IMR-90 (cell line): Measurements from ENCODE around the gene ZFPM1. TPM values are rescaled to one million over a fixed set of nuclear protein-coding genes. Genes with fewer than 3 reads are reported as not detected.
A peak's percentile ranks its signal among the peaks of the same experiment; 100 is the strongest.

Experiments used
- ATAC-seq: fragments of 200-7000 bp; cut with Tn5 transposase; 2 replicates; pipeline ENCODE4 v1.9.1; 2020; ENCODE audit warnings: low read depth, mild to moderate bottlenecking, moderate library complexity
- BruUV-seq: library from RNA; stranded (reverse); fragments of 400-500 nt; replicated peaks from 2 replicates; lab custom pipeline; 2021; lab: Mats Ljungman, UMichigan
- CTCF ChIA-PET: fragments of 300-600 bp; formaldehyde crosslinking; extraction: SDS; loops from one replicate; lab custom pipeline; 2021; ENCODE audit warnings: antibody characterized with exemption; lab: Yijun Ruan, JAX
- POLR2A ChIA-PET: fragments of 300-600 bp; sonication (Branson Sonifier 250); formaldehyde crosslinking; loops from one replicate; lab custom pipeline; 2022; ENCODE audit warnings: antibody characterized with exemption; ENCODE audit not compliant: unreplicated experiment; lab: Charles Lee
- DNase-seq: peaks from one replicate; pipeline ENCODE4 v3.0.0; 2013
- H2AFZ ChIP-seq: replicated peaks from 2 replicates; pipeline ENCODE3; 2013; ENCODE audit warnings: low read length, mild to moderate bottlenecking; ENCODE audit not compliant: poor library complexity
- H2AK5ac ChIP-seq: 2 replicates; pipeline ENCODE4 v1.6.1; 2013; ENCODE audit warnings: low read depth, low read length, inconsistent platforms
- H2AK9ac ChIP-seq: replicated peaks from 2 replicates; pipeline ENCODE3; 2013; ENCODE audit warnings: mild to moderate bottlenecking, low read depth, low read length, moderate library complexity; ENCODE audit not compliant: poor library complexity
- H2BK120ac ChIP-seq: 2 replicates; pipeline ENCODE4 v1.6.1; 2013; ENCODE audit warnings: low read depth, low read length, inconsistent platforms
- H2BK15ac ChIP-seq: 3 replicates; pipeline ENCODE4 v1.6.1; 2013; ENCODE audit warnings: low read depth, low read length, inconsistent platforms
- H2BK20ac ChIP-seq: 2 replicates; pipeline ENCODE4 v1.6.1; 2013; ENCODE audit warnings: low read depth, mild to moderate bottlenecking, inconsistent platforms, low read length, moderate library complexity
- H2BK5ac ChIP-seq: 2 replicates; pipeline ENCODE4 v1.6.1; 2013; ENCODE audit warnings: mild to moderate bottlenecking, low read depth, low read length, inconsistent platforms; ENCODE audit not compliant: poor library complexity, severe bottlenecking
- H3K14ac ChIP-seq: replicated peaks from 2 replicates; pipeline ENCODE4 v1.6.1; 2013; ENCODE audit warnings: low read depth, low read length, inconsistent platforms
- H3K18ac ChIP-seq: 2 replicates; pipeline ENCODE4 v1.6.1; 2013; ENCODE audit warnings: low read depth, low read length, control low read depth
- H3K23ac ChIP-seq: 2 replicates; pipeline ENCODE4 v1.6.1; 2013; ENCODE audit warnings: low read depth, low read length, inconsistent platforms
- H3K27ac ChIP-seq: 2 replicates; pipeline ENCODE4 v1.5.1; 2013; ENCODE audit warnings: mild to moderate bottlenecking, control low read depth, low read length; ENCODE audit not compliant: insufficient read depth
- H3K27me3 ChIP-seq: 2 replicates; pipeline ENCODE4 v1.6.1; 2013; ENCODE audit warnings: low read length; ENCODE audit not compliant: control insufficient read depth, insufficient read depth
- H3K36me3 ChIP-seq: 2 replicates; pipeline ENCODE4 v1.6.1; 2013; ENCODE audit warnings: low read length, mixed read lengths; ENCODE audit not compliant: control insufficient read depth, insufficient read depth
- H3K4ac ChIP-seq: 2 replicates; pipeline ENCODE4 v1.6.1; 2013; ENCODE audit warnings: low read depth, low read length, inconsistent platforms
- H3K4me1 ChIP-seq: 2 replicates; pipeline ENCODE4 v1.6.1; 2013; ENCODE audit warnings: low read length, mixed read lengths; ENCODE audit not compliant: control insufficient read depth, insufficient read depth
- H3K4me2 ChIP-seq: 2 replicates; pipeline ENCODE4 v1.6.1; 2013; ENCODE audit warnings: low read depth, mild to moderate bottlenecking, control low read depth, low read length, moderate library complexity
- H3K4me3 ChIP-seq: 2 replicates; pipeline ENCODE4 v1.5.1; 2013; ENCODE audit warnings: low read depth, mild to moderate bottlenecking, control low read depth, low read length, moderate library complexity; ENCODE audit not compliant: insufficient read depth
- H3K56ac ChIP-seq: 2 replicates; pipeline ENCODE4 v1.6.1; 2013; ENCODE audit warnings: low read length, inconsistent platforms; ENCODE audit not compliant: insufficient read depth; ENCODE audit errors: extremely low read depth
- H3K79me1 ChIP-seq, 2 experiments: 2 replicates each; pipeline ENCODE4 v1.6.1; 2013; ENCODE audit warnings: low read length in 2 of 2, inconsistent platforms in 1 of 2, low read depth in 1 of 2
- H3K9ac ChIP-seq: 2 replicates; pipeline ENCODE4 v1.6.1; 2013; ENCODE audit warnings: low read depth, low read length, control low read depth
- H3K9me1 ChIP-seq: 2 replicates; pipeline ENCODE4 v1.6.1; 2013; ENCODE audit warnings: low read length, inconsistent platforms; ENCODE audit not compliant: insufficient read depth
- H3K9me3 ChIP-seq: 2 replicates; pipeline ENCODE4 v1.6.1; 2013; ENCODE audit warnings: low read length; ENCODE audit not compliant: control insufficient read depth, insufficient read depth
- H4K20me1 ChIP-seq: 2 replicates; pipeline ENCODE4 v1.6.1; 2013; ENCODE audit warnings: low read length, inconsistent platforms; ENCODE audit not compliant: insufficient read depth
- H4K5ac ChIP-seq: 2 replicates; pipeline ENCODE4 v1.6.1; 2013; ENCODE audit warnings: mild to moderate bottlenecking, low read depth, low read length, control low read depth
- H4K8ac ChIP-seq, 2 experiments: 2 replicates each; pipeline ENCODE4 v1.6.1; 2013; ENCODE audit warnings: low read depth in 2 of 2, low read length in 2 of 2, control low read depth in 1 of 2, inconsistent platforms in 1 of 2
- H4K91ac ChIP-seq: 2 replicates; pipeline ENCODE4 v1.6.1; 2013; ENCODE audit warnings: low read depth, low read length, inconsistent platforms; ENCODE audit not compliant: insufficient read depth
- BHLHE40 ChIP-seq: fragments of 150-350 bp; IDR thresholded peaks from 2 replicates; pipeline ENCODE4 v1.6.1; 2016; ENCODE audit warnings: mild to moderate bottlenecking, low read depth, low read length
- CHD1 ChIP-seq: IDR thresholded peaks from 2 replicates; pipeline ENCODE4 v1.6.1; 2012; ENCODE audit warnings: low read depth, low read length, improper control_type of control experiment
- MAFK ChIP-seq: IDR thresholded peaks from 2 replicates; pipeline ENCODE4 v1.6.1; 2012; ENCODE audit warnings: low read depth, low read length, improper control_type of control experiment
- MAZ ChIP-seq: IDR thresholded peaks from 2 replicates; pipeline ENCODE4 v1.6.1; 2012; ENCODE audit warnings: low read depth, mild to moderate bottlenecking, low read length, improper control_type of control experiment, moderate library complexity, borderline replicate concordance
- MXI1 ChIP-seq: IDR thresholded peaks from 2 replicates; pipeline ENCODE4 v1.6.1; 2012; ENCODE audit warnings: low read depth, mild to moderate bottlenecking, low read length, moderate library complexity, borderline replicate concordance
- RAD21 ChIP-seq: IDR thresholded peaks from 2 replicates; pipeline ENCODE4 v1.6.1; 2012; ENCODE audit warnings: low read length, improper control_type of control experiment
- RCOR1 ChIP-seq: IDR thresholded peaks from 2 replicates; pipeline ENCODE4 v1.6.1; 2012; ENCODE audit warnings: mild to moderate bottlenecking, low read length, improper control_type of control experiment; ENCODE audit not compliant: insufficient replicate concordance
- RFX5 ChIP-seq: IDR thresholded peaks from 2 replicates; pipeline ENCODE4 v1.8.0; 2012; ENCODE audit warnings: low read depth, mild to moderate bottlenecking, low read length, moderate library complexity
- SMC3 ChIP-seq: fragments of 150-350 bp; IDR thresholded peaks from 2 replicates; pipeline ENCODE4 v1.6.1; 2016; ENCODE audit warnings: low read depth, mild to moderate bottlenecking, antibody characterized with exemption, low read length, moderate library complexity
- WGBS, 2 experiments: methylation state at CpG; one replicate each; pipeline versions ENCODE4 v1.1.5 to v1.1.7; 2013; ENCODE audit warnings: missing lambda C conversion rate in 2 of 2; ENCODE audit not compliant: insufficient read length in 1 of 2; ENCODE audit errors: extremely low coverage in 2 of 2; 5-methylcytosine and 5-hydroxymethylcytosine counted together
- dilution Hi-C: fragments of 300-500 bp; cut with HindIII; formaldehyde crosslinking; loops from one replicate; pipeline ENCODE4 v1.14.3; 2018; ENCODE audit warnings: low sequenced_read_pairs; ENCODE audit not compliant: unreplicated experiment
- in situ Hi-C: fragments of 300-500 bp; cut with MboI; formaldehyde crosslinking; loops from 3 replicates; pipeline ENCODE4 v1.14.3; 2019; ENCODE audit warnings: low sequenced_read_pairs, inconsistent platforms, mixed read lengths
- intact Hi-C: fragments of 100-400 bp; cut with micrococcal nuclease; formaldehyde crosslinking; loops from 2 replicates; pipeline ENCODE4 v1.10.0; 2022
- polyA plus RNA-seq, 3 experiments: library from polyadenylated mRNA; depleted of rRNA; stranded (reverse); fragments of >200 nt; gene quantifications; 2 replicates each; pipeline ENCODE4 v1.2.3, GENCODE V29; 2012; ENCODE audit warnings: low replicate concordance in 1 of 3
- total RNA-seq: library from RNA; depleted of rRNA; stranded (reverse); fragments of >200 nt; gene quantifications from 2 replicates; pipeline ENCODE4 v1.2.3, GENCODE V29; 2012
- TF ChIP-seq, protein P1 (sequence below): fragments of 150-350 bp; IDR thresholded peaks from 2 replicates; pipeline ENCODE4 v1.6.1; 2016; ENCODE audit warnings: low read depth, mild to moderate bottlenecking, low read length, moderate library complexity, borderline replicate concordance
- TF ChIP-seq, protein P2 (sequence below): conservative IDR thresholded peaks from 2 replicates; pipeline ENCODE4 v1.5.1; 2012; ENCODE audit warnings: mild to moderate bottlenecking, low read depth, low read length, improper control_type of control experiment

Gene ZFPM1
- total and polyA plus RNA-seq, 2 of the 4 experiments (the other 2 are of a cell fraction): 0.36 to 1.1 TPM

- H3K79me1 ChIP-seq: peaks cover 23 to 52% of the 10 kb centered on the region in 2 experiments
- H3K4me1 ChIP-seq: peaks cover 17% of the 10 kb centered on the region
- intact Hi-C loops (loop anchor here (2.0 kb wide), 1 partner anchor 47 kb away; no protein-coding TSS in a partner anchor), in situ Hi-C loops (no loop called here), dilution Hi-C loops (no loop called here)
- peak overlapping the region; percentile 34; the same call in 1 of the 2 replicates for H3K14ac ChIP-seq
- no peak overlapping the region; the same call in 2 of the 3 replicates for H2BK15ac ChIP-seq
- peak overlapping the region in 1 of 2 experiments; percentile 47; a peak in 2 of 4 replicates for H4K8ac ChIP-seq
- peak overlapping the region; percentile 90 for H2AK9ac ChIP-seq
- H3K56ac ChIP-seq: peak overlapping the region; percentile 3; the same call in 1 of the 2 replicates
- 8% methylated on average over 20 of the region's 68 CpGs; no CpG with 5 or more reads in 1 of the 2 experiments for WGBS, 2 experiments
- H3K9me3 ChIP-seq: no peaks in the 10 kb centered on the region
- no peaks in the 10 kb centered on the region for H3K36me3 ChIP-seq
- H2BK20ac ChIP-seq: no peak overlapping the region
- ChIA-PET POLR2A (no interaction called here), CTCF (no interaction called here)
- peak overlapping the region; percentile 89 for H3K4me2 ChIP-seq
- peak overlapping the region; percentile 55 for H3K4me3 ChIP-seq
- no peaks in the 10 kb centered on the region for H3K27me3 ChIP-seq
- TF ChIP-seq RAD21 (no peak), MAZ (no peak), BHLHE40 (no peak), MXI1 (no peak), MAFK (no peak), CHD1 (no peak), SMC3 (no peak), RFX5 (no peak), RCOR1 (no peak)
- TF ChIP-seq, protein P1, sequence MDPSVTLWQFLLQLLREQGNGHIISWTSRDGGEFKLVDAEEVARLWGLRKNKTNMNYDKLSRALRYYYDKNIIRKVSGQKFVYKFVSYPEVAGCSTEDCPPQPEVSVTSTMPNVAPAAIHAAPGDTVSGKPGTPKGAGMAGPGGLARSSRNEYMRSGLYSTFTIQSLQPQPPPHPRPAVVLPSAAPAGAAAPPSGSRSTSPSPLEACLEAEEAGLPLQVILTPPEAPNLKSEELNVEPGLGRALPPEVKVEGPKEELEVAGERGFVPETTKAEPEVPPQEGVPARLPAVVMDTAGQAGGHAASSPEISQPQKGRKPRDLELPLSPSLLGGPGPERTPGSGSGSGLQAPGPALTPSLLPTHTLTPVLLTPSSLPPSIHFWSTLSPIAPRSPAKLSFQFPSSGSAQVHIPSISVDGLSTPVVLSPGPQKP: no peak
- TF ChIP-seq, protein P2, sequence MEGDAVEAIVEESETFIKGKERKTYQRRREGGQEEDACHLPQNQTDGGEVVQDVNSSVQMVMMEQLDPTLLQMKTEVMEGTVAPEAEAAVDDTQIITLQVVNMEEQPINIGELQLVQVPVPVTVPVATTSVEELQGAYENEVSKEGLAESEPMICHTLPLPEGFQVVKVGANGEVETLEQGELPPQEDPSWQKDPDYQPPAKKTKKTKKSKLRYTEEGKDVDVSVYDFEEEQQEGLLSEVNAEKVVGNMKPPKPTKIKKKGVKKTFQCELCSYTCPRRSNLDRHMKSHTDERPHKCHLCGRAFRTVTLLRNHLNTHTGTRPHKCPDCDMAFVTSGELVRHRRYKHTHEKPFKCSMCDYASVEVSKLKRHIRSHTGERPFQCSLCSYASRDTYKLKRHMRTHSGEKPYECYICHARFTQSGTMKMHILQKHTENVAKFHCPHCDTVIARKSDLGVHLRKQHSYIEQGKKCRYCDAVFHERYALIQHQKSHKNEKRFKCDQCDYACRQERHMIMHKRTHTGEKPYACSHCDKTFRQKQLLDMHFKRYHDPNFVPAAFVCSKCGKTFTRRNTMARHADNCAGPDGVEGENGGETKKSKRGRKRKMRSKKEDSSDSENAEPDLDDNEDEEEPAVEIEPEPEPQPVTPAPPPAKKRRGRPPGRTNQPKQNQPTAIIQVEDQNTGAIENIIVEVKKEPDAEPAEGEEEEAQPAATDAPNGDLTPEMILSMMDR: no peak
- BruUV-seq: no TSS peak
- H3K27ac ChIP-seq: no peak overlapping the region
- H2BK120ac ChIP-seq: no peak overlapping the region
- no peak overlapping the region for H4K5ac ChIP-seq
- DNase-seq (peak; percentile 43), ATAC-seq (no peak)
- H3K9me1 ChIP-seq: peaks cover 11% of the 10 kb centered on the region
- H2BK5ac ChIP-seq: no peak overlapping the region
- H3K9ac ChIP-seq: no peak overlapping the region; the same call in 1 of the 2 replicates
- peaks cover 59% of the 10 kb centered on the region for H4K20me1 ChIP-seq
- H2AFZ ChIP-seq: peak overlapping the region; percentile 81
- no peak overlapping the region for H4K91ac ChIP-seq
- no peak overlapping the region for H3K18ac ChIP-seq
- H3K4ac ChIP-seq: no peak overlapping the region
- peak overlapping the region; percentile 9; the same call in 1 of the 2 replicates for H2AK5ac ChIP-seq
- peak overlapping the region; percentile 28; the same call in 1 of the 2 replicates for H3K23ac ChIP-seq
Measured at GRCh38 chr16:88455610-88456355, 2.7 kb downstream of the ZFPM1 start.
